H1 (cell line): Measurements from ENCODE around the gene CACNA1D. TPM values are rescaled to one million over a fixed set of nuclear protein-coding genes. Genes with fewer than 3 reads are reported as not detected.

Source experiments
- CTCF ChIA-PET: fragments of 300-600 bp; sonication (Branson Sonifier 250); formaldehyde crosslinking; loops from one replicate; lab custom pipeline; 2021; ENCODE audit not compliant: partially characterized antibody; lab: Charles Lee
- POLR2A ChIA-PET: fragments of 300-600 bp; sonication (Branson Sonifier 250); formaldehyde crosslinking; loops from one replicate; lab custom pipeline; 2021; ENCODE audit warnings: inconsistent platforms; ENCODE audit not compliant: partially characterized antibody; lab: Charles Lee
- DNase-seq, 2 experiments: peaks; one replicate each; pipeline versions ENCODE4 v3.0.0 to v3.0.0-alpha.2; 2010 to 2022; ENCODE audit warnings: low spot score in 2 of 2, low read depth in 1 of 2, mixed read lengths in 1 of 2
- FAIRE-seq: peaks from 2 replicates; lab custom pipeline; 2011; peaks lifted over from hg19 to GRCh38; lab: Jason Lieb, UNC
- H2AFZ ChIP-seq: 2 replicates; pipeline ENCODE4 v1.8.1; 2012; ENCODE audit warnings: low read length, inconsistent platforms
- H2AK5ac ChIP-seq: 2 replicates; pipeline ENCODE4 v1.6.1; 2013; ENCODE audit warnings: low read depth, low read length
- H2BK120ac ChIP-seq: replicated peaks from 2 replicates; pipeline ENCODE3; 2013; ENCODE audit warnings: low read depth, low read length, inconsistent platforms
- H2BK12ac ChIP-seq: 2 replicates; pipeline ENCODE4 v1.6.1; 2013; ENCODE audit warnings: low read depth, low read length
- H2BK15ac ChIP-seq: 2 replicates; pipeline ENCODE4 v1.6.1; 2013; ENCODE audit warnings: low read length
- H2BK20ac ChIP-seq: 2 replicates; pipeline ENCODE4 v1.6.1; 2013; ENCODE audit warnings: low read length
- H2BK5ac ChIP-seq: 2 replicates; pipeline ENCODE4 v1.6.1; 2013; ENCODE audit warnings: low read depth, low read length
- H3K14ac ChIP-seq: 2 replicates; pipeline ENCODE4 v1.6.1; 2013; ENCODE audit warnings: inconsistent platforms; ENCODE audit not compliant: insufficient read length
- H3K18ac ChIP-seq: 2 replicates; pipeline ENCODE4 v1.6.1; 2013; ENCODE audit warnings: low read length; ENCODE audit errors: extremely low read depth
- H3K23ac ChIP-seq: 2 replicates; pipeline ENCODE4 v1.6.1; 2013; ENCODE audit warnings: inconsistent platforms; ENCODE audit not compliant: insufficient read length
- H3K23me2 ChIP-seq: 2 replicates; pipeline ENCODE4 v1.6.1; 2013; ENCODE audit warnings: low read depth, low read length
- H3K27ac ChIP-seq: 2 replicates; pipeline ENCODE4 v1.6.1; 2011; ENCODE audit warnings: low read depth, low read length, inconsistent platforms
- H3K27me3 ChIP-seq, 4 experiments: replicated peaks in 1 of 4; 1 replicate in 1 of 4; 2 replicates in 3 of 4; pipeline versions ENCODE4 v1.6.1 to v1.8.1; 2011 to 2013; ENCODE audit warnings: low read length in 3 of 4, mild to moderate bottlenecking in 3 of 4, inconsistent platforms in 2 of 4, mixed read lengths in 2 of 4, moderate library complexity in 1 of 4; ENCODE audit not compliant: control insufficient read depth in 3 of 4, insufficient read depth in 3 of 4; ENCODE audit errors: extremely low read depth in 1 of 4
- H3K36me3 ChIP-seq, 4 experiments: 2 replicates each; pipeline versions ENCODE4 v1.6.1 to v1.8.1; 2011 to 2013; ENCODE audit warnings: mild to moderate bottlenecking in 4 of 4, low read length in 3 of 4, moderate library complexity in 2 of 4, control low read depth in 1 of 4, inconsistent platforms in 1 of 4; ENCODE audit not compliant: insufficient read depth in 4 of 4, control insufficient read depth in 2 of 4
- H3K4ac ChIP-seq: replicated peaks from 2 replicates; pipeline ENCODE3; 2013; ENCODE audit warnings: low read length, low read depth, mixed read lengths, inconsistent platforms; ENCODE audit not compliant: insufficient read length
- H3K4me1 ChIP-seq, 4 experiments: replicated peaks in 1 of 4; 1 replicate in 1 of 4; 2 replicates in 3 of 4; pipeline versions ENCODE4 v1.6.1 to v1.8.1; 2011 to 2013; ENCODE audit warnings: low read length in 3 of 4, inconsistent platforms in 2 of 4, mixed read lengths in 1 of 4; ENCODE audit not compliant: insufficient read depth in 4 of 4, control insufficient read depth in 3 of 4
- H3K4me2 ChIP-seq, 2 experiments: 2 replicates each; pipeline versions ENCODE4 v1.6.1 to v1.8.1; 2011 to 2013; ENCODE audit warnings: low read depth in 2 of 2, low read length in 2 of 2, control low read depth in 1 of 2, inconsistent platforms in 1 of 2, mild to moderate bottlenecking in 1 of 2; ENCODE audit not compliant: insufficient read depth in 1 of 2
- H3K4me3 ChIP-seq, 4 experiments: fragments of 200-600, 300-600 bp in 1 of 4; sonication (generic), shearing (Covaris generic), sonication (Bioruptor Twin) in 1 of 4; 2 replicates each; pipeline versions ENCODE4 v1.5.1 to v1.8.1; 2011 to 2016; ENCODE audit warnings: low read length in 4 of 4, low read depth in 3 of 4, control low read depth in 2 of 4, inconsistent platforms in 2 of 4, mild to moderate bottlenecking in 2 of 4, mixed read lengths in 1 of 4, moderate library complexity in 1 of 4; ENCODE audit not compliant: insufficient read depth in 2 of 4; ENCODE audit errors: extremely low read depth in 1 of 4
- H3K56ac ChIP-seq: replicated peaks from 2 replicates; pipeline ENCODE3; 2013; ENCODE audit warnings: low read depth, mild to moderate bottlenecking, mixed read lengths, low read length, inconsistent platforms; ENCODE audit not compliant: insufficient read length
- H3K79me1 ChIP-seq: 2 replicates; pipeline ENCODE4 v1.6.1; 2013; ENCODE audit warnings: low read depth, low read length, control low read depth
- H3K79me2 ChIP-seq, 2 experiments: 2 replicates each; pipeline versions ENCODE4 v1.6.1 to v1.8.1; 2012 to 2013; ENCODE audit warnings: low read length in 2 of 2, mild to moderate bottlenecking in 2 of 2, inconsistent platforms in 1 of 2; ENCODE audit not compliant: insufficient read depth in 2 of 2, control insufficient read depth in 1 of 2
- H3K9ac ChIP-seq, 4 experiments: replicated peaks in 1 of 4; 1 replicate in 1 of 4; 2 replicates in 3 of 4; pipeline versions ENCODE4 v1.6.1 to v1.8.1; 2011 to 2013; ENCODE audit warnings: low read depth in 3 of 4, low read length in 3 of 4, control low read depth in 2 of 4, mild to moderate bottlenecking in 2 of 4, moderate library complexity in 2 of 4, inconsistent platforms in 1 of 4; ENCODE audit errors: extremely low read depth in 1 of 4
- H3K9me3 ChIP-seq, 2 experiments: 2 replicates each; pipeline versions ENCODE4 v1.6.1 to v1.8.1; 2012 to 2013; ENCODE audit warnings: mild to moderate bottlenecking in 2 of 2, moderate library complexity in 2 of 2, control low read depth in 1 of 2, inconsistent platforms in 1 of 2, low read depth in 1 of 2, low read length in 1 of 2, mixed read lengths in 1 of 2; ENCODE audit not compliant: insufficient read depth in 2 of 2
- H4K20me1 ChIP-seq, 2 experiments: replicated peaks in 1 of 2; 2 replicates each; pipeline versions ENCODE3 to v1.8.1; 2011 to 2013; ENCODE audit warnings: inconsistent platforms in 2 of 2, low read length in 2 of 2, mild to moderate bottlenecking in 1 of 2; ENCODE audit not compliant: insufficient read depth in 2 of 2, control insufficient read depth in 1 of 2
- H4K5ac ChIP-seq: 2 replicates; pipeline ENCODE4 v1.6.1; 2013; ENCODE audit warnings: low read length, low read depth, mixed read lengths, inconsistent platforms; ENCODE audit not compliant: insufficient read length
- H4K8ac ChIP-seq: 2 replicates; pipeline ENCODE4 v1.8.0; 2013; ENCODE audit warnings: mild to moderate bottlenecking, moderate library complexity, low read length, inconsistent platforms; ENCODE audit not compliant: insufficient read depth; ENCODE audit errors: extremely low read depth
- H4K91ac ChIP-seq: replicated peaks from 2 replicates; pipeline ENCODE3; 2013; ENCODE audit warnings: low read length, mixed read lengths, inconsistent platforms; ENCODE audit not compliant: insufficient read length
- ASH2L ChIP-seq: fragments of 200-600, 300-600 bp; sonication (generic); IDR thresholded peaks from one replicate; pipeline ENCODE4 v1.7.1; 2017; ENCODE audit warnings: low read length
- JUND ChIP-seq: IDR thresholded peaks from 2 replicates; pipeline ENCODE4 v1.6.1; 2011; ENCODE audit warnings: mild to moderate bottlenecking, improper control_type of control experiment, low read length
- KDM4A ChIP-seq: IDR thresholded peaks from one replicate; pipeline ENCODE4 v1.7.1; 2012; ENCODE audit warnings: low read depth, mild to moderate bottlenecking, moderate library complexity, low read length, inconsistent platforms; ENCODE audit not compliant: severe bottlenecking
- PHF8 ChIP-seq: fragments of 200-600 bp; sonication (generic); conservative IDR thresholded peaks from 2 replicates; pipeline ENCODE4 v1.7.1; 2012; ENCODE audit warnings: low read depth, mild to moderate bottlenecking, inconsistent platforms, low read length, moderate library complexity
- SIN3A ChIP-seq, 2 experiments: IDR thresholded peaks in 1 of 2; conservative IDR thresholded peaks in 1 of 2; 2 replicates each; pipeline ENCODE4 v1.6.1; 2011 to 2012; ENCODE audit warnings: low read length in 2 of 2, improper control_type of control experiment in 1 of 2, low read depth in 1 of 2, mild to moderate bottlenecking in 1 of 2
- SUZ12 ChIP-seq: fragments of 200-600 bp; sonication (generic); IDR thresholded peaks from 2 replicates; pipeline ENCODE4 v1.6.1; 2012; ENCODE audit warnings: mild to moderate bottlenecking, inconsistent platforms, low read length, moderate library complexity, mixed read lengths
- WGBS, 2 experiments: shearing (Covaris generic) in 1 of 2; methylation state at CpG; one replicate each; pipeline versions ENCODE4 v1.1.6 to v1.1.7; 2013 to 2015; ENCODE audit warnings: low lambda C conversion rate in 2 of 2, mixed read lengths in 2 of 2, inconsistent platforms in 1 of 2, low coverage in 1 of 2, missing lambda C conversion rate in 1 of 2; ENCODE audit not compliant: insufficient replicate concordance in 2 of 2, insufficient coverage in 1 of 2, insufficient read length in 1 of 2; ENCODE audit errors: extremely low coverage in 1 of 2, missing lambda C conversion rate in 1 of 2; 5-methylcytosine and 5-hydroxymethylcytosine counted together
- polyA plus RNA-seq, 7 experiments: library from polyadenylated mRNA; depleted of rRNA in 3 of 7; stranded (reverse) in 5 of 7; unstranded in 2 of 7; fragments of >200 nt in 5 of 7; fragments of 200-250 nt in 2 of 7; gene quantifications; 1 replicate in 5 of 7; 2 replicates in 1 of 7; 4 replicates in 1 of 7; pipeline versions ENCODE4 v1.2.1 to v1.2.3, GENCODE V29; 2011 to 2013; ENCODE audit warnings: missing spikeins in 2 of 7, mixed read lengths in 2 of 7
- total RNA-seq: library from RNA; stranded (reverse); fragmentation: NEBNext Ultra II Directional; extraction: Animal tissue kit (Norgen Biotek cat#: 25700); gene quantifications from 2 replicates; pipeline ENCODE4 v1.2.1, GENCODE V29; 2021

The CACNA1D gene
- total and polyA plus RNA-seq, 2 of the 8 experiments (the other 6 are each of a cell fraction or from before 2014, with no cell fraction given) = 2.0 to 2.9 TPM

GRCh38 chr3:53545310-53545995 lies 51.0 kb downstream of the CACNA1D start:
- H2BK12ac ChIP-seq = no peak overlapping the region
- POLR2A ChIA-PET = no interaction called here
- no peak overlapping the region for H3K9ac ChIP-seq
- H3K27ac ChIP-seq = no peak overlapping the region
- H3K79me2 ChIP-seq = no peaks in the 10 kb centered on the region
- no peak overlapping the region for H2AK5ac ChIP-seq
- H3K4ac ChIP-seq = no peak overlapping the region
- 0 out of 2 replicates have a peak overlapping the region, but pooled peaks have one; percentile 29 for H4K8ac ChIP-seq
- H3K23me2 ChIP-seq = no peaks in the 10 kb centered on the region
- H3K18ac ChIP-seq = no peak overlapping the region
- H3K27me3 ChIP-seq = no peaks in the 10 kb centered on the region
- no peaks in the 10 kb centered on the region for H3K79me1 ChIP-seq
- H3K4me3 ChIP-seq = no peak overlapping the region
- H4K5ac ChIP-seq = no peak overlapping the region
- no peak overlapping the region for H3K23ac ChIP-seq
- no peaks in the 10 kb centered on the region for H3K36me3 ChIP-seq
- H4K20me1 ChIP-seq = no peaks in the 10 kb centered on the region
- TF ChIP-seq SUZ12 (no peak), SIN3A (conservative IDR thresholded peaks at IDR 0.05 in 1 of 2, IDR thresholded peaks at IDR 0.05 in 1 of 2; ENCODE audit: low read depth in 1 of 2, low read length in 2 of 2) (no peak), PHF8 (no peak), ASH2L (no peak), KDM4A (no peak), JUND (no peak)
- WGBS, 2 experiments = 88% methylated on average over 10 of the region's 10 CpGs; no CpG with 5 or more reads in 1 of the 2 experiments
- no peaks in the 10 kb centered on the region; a peak in 2 of 7 replicates for H3K4me1 ChIP-seq
- DNase-seq (no peak), FAIRE-seq (no peak)
- H3K9me3 ChIP-seq = no peaks in the 10 kb centered on the region
- H3K56ac ChIP-seq = no peak overlapping the region
- H2BK15ac ChIP-seq = no peak overlapping the region
- H2AFZ ChIP-seq = no peak overlapping the region
- H3K14ac ChIP-seq = no peak overlapping the region
- no peak overlapping the region for H2BK120ac ChIP-seq
- H4K91ac ChIP-seq = no peak overlapping the region
- CTCF ChIA-PET = interaction anchor here (0.5 to 1.5 kb wide), 3 partner anchors 16 to 245 kb away, joined by 3 to 5 read pairs (median 4); no protein-coding TSS in a partner anchor
- no peak overlapping the region for H3K4me2 ChIP-seq
- H2BK5ac ChIP-seq = no peak overlapping the region
- no peak overlapping the region for H2BK20ac ChIP-seq
